ENCODE results near the gene ASZ1.
A peak's percentile ranks its signal among the peaks of the same experiment; 100 is the strongest.

The ASZ1 gene

GRCh38 chr7:117459735-117460134, 32.4 kb upstream of the ASZ1 start:
- no peak for TF ChIP-seq CTCF (IDR thresholded peaks at IDR 0.05; ENCODE audit: extremely low read depth, insufficient read depth, missing control alignments)
- DNase-seq (ENCODE audit: low spot score) = no peak
- in situ Hi-C loops (cut with MboI; ENCODE audit: low pct_unique_long_range_greater_than_20kb, low sequenced_read_pairs, unreplicated experiment) = loop anchor here (25.0 kb wide), 1 partner anchor 253 kb away; no protein-coding TSS in a partner anchor

- in situ Hi-C loops (cut with MboI; ENCODE audit: low pct_unique_long_range_greater_than_20kb, low sequenced_read_pairs, unreplicated experiment) = loop anchor here (25.0 kb wide), 1 partner anchor 253 kb away; no protein-coding TSS in a partner anchor
- peak; percentile 49 for TF ChIP-seq CTCF (IDR thresholded peaks at IDR 0.05; ENCODE audit: extremely low read depth, insufficient read depth, missing control alignments)
- DNase-seq (ENCODE audit: low spot score) = peak; percentile 23
These were observed 31.8 kb upstream of the ASZ1 start for GRCh38 chr7:117458977-117459583.

GRCh38 chr7:117448655-117449054, 21.4 kb upstream of the ASZ1 start:
- TF ChIP-seq CTCF (IDR thresholded peaks at IDR 0.05; ENCODE audit: extremely low read depth, insufficient read depth, missing control alignments) = no peak
- DNase-seq (ENCODE audit: low spot score) = no peak
- in situ Hi-C loops (cut with MboI; ENCODE audit: low pct_unique_long_range_greater_than_20kb, low sequenced_read_pairs, unreplicated experiment) = no loop called here

- DNase-seq (ENCODE audit: low spot score) = no peak
- in situ Hi-C loops (cut with MboI; ENCODE audit: low pct_unique_long_range_greater_than_20kb, low sequenced_read_pairs, unreplicated experiment) = no loop called here
These were observed 19.0 kb upstream of the ASZ1 start for GRCh38 chr7:117446220-117446815.

DNA sequence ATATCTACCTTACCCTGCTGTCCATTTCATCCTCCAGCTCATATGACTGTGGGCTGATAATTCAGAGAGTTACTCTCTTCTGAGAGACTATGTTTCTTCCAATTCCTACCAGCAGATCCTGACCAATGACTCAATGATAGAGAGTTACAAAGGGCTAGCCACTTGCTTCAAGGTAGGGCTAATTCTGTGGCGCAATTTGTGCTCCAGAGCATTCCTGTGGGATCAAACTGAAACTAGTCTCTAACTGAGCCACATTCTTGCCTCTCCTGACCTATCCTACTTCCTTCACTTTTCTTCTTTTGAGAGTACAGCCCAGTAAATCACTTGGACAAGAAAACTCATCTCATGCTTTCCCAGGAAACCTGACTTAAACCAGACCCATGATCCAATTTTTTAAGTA, 17.9 kb upstream of the ASZ1 start:
- in situ Hi-C loops (cut with MboI; ENCODE audit: low pct_unique_long_range_greater_than_20kb, low sequenced_read_pairs, unreplicated experiment) = no loop called here
- TF ChIP-seq CTCF (IDR thresholded peaks at IDR 0.05; ENCODE audit: extremely low read depth, insufficient read depth, missing control alignments) = no peak
- no peak for DNase-seq (ENCODE audit: low spot score)

More at GRCh38 chr7:117446220-117446815, 19.0 kb upstream of the ASZ1 start:
- no peak for TF ChIP-seq CTCF (IDR thresholded peaks at IDR 0.05; ENCODE audit: extremely low read depth, insufficient read depth, missing control alignments)

- no peak for DNase-seq (ENCODE audit: low spot score)
- no peak for TF ChIP-seq CTCF (IDR thresholded peaks at IDR 0.05; ENCODE audit: extremely low read depth, insufficient read depth, missing control alignments)
- in situ Hi-C loops (cut with MboI; ENCODE audit: low pct_unique_long_range_greater_than_20kb, low sequenced_read_pairs, unreplicated experiment) = no loop called here
These were observed 17.4 kb upstream of the ASZ1 start for GRCh38 chr7:117444646-117445045.
